Neural cell (in vitro differentiated cells): ENCODE data around the gene FKBP10. TPM values are rescaled to one million over a fixed set of nuclear protein-coding genes. Genes with fewer than 3 reads are reported as not detected.

ENCODE experiments used
- H2AFZ ChIP-seq: fragments of 200-600, 300-800 bp; sonication (generic), shearing (Covaris generic); 2 replicates; pipeline ENCODE4 v1.6.0; 2014; ENCODE audit warnings: low read depth, mild to moderate bottlenecking, antibody characterized with exemption, low read length, moderate library complexity
- H3F3A ChIP-seq: fragments of 200-600 bp; shearing (Covaris generic); 2 replicates; pipeline ENCODE4 v1.6.1; 2016; ENCODE audit warnings: mild to moderate bottlenecking, moderate library complexity, mixed read lengths, antibody characterized with exemption, low read length; ENCODE audit not compliant: insufficient read depth, poor library complexity, severe bottlenecking
- H3K27ac ChIP-seq: fragments of 200-600, 300-800 bp; sonication (generic), shearing (Covaris generic); 2 replicates; pipeline ENCODE4 v1.5.1; 2014; ENCODE audit warnings: mild to moderate bottlenecking, low read length, moderate library complexity
- H3K27me3 ChIP-seq: fragments of 300-800, 200-600 bp; sonication (generic), shearing (Covaris generic); 2 replicates; pipeline ENCODE4 v1.6.0; 2014; ENCODE audit warnings: mild to moderate bottlenecking, low read depth, low read length, moderate library complexity; ENCODE audit not compliant: insufficient read depth
- H3K36me3 ChIP-seq: fragments of 300-800, 200-600 bp; sonication (generic), shearing (Covaris generic); 2 replicates; pipeline ENCODE4 v1.5.1; 2014; ENCODE audit warnings: mild to moderate bottlenecking, antibody characterized with exemption, low read length, moderate library complexity; ENCODE audit not compliant: insufficient read depth
- H3K4me2 ChIP-seq: fragments of 300-800, 200-600 bp; sonication (generic), shearing (Covaris generic); 2 replicates; pipeline ENCODE4 v1.6.0; 2014; ENCODE audit warnings: mild to moderate bottlenecking, low read length
- H3K4me3 ChIP-seq: fragments of 300-800, 200-600 bp; sonication (generic), shearing (Covaris generic); 2 replicates; pipeline ENCODE4 v1.5.1; 2014; ENCODE audit warnings: mild to moderate bottlenecking, low read length, moderate library complexity
- H3K79me2 ChIP-seq: fragments of 200-600 bp; shearing (Covaris generic); replicated peaks from 2 replicates; pipeline ENCODE4 v1.6.0; 2014; ENCODE audit warnings: mild to moderate bottlenecking, low read length, moderate library complexity; ENCODE audit not compliant: insufficient read depth
- H3K9ac ChIP-seq: fragments of 300-800, 200-600 bp; sonication (generic), shearing (Covaris generic); 2 replicates; pipeline ENCODE4 v1.6.1; 2016; ENCODE audit warnings: mild to moderate bottlenecking, low read length, mixed read lengths
- H3K9me2 ChIP-seq: fragments of 200-600 bp; shearing (Covaris generic); 2 replicates; pipeline ENCODE4 v1.6.1; 2016; ENCODE audit warnings: mild to moderate bottlenecking, low read length, mixed read lengths; ENCODE audit not compliant: insufficient read depth
- H3K9me3 ChIP-seq: fragments of 200-600, 300-800 bp; sonication (generic), shearing (Covaris generic); 2 replicates; pipeline ENCODE4 v1.6.1; 2016; ENCODE audit warnings: mild to moderate bottlenecking, mixed run types, low read length, moderate library complexity, mixed read lengths
- H4K20me1 ChIP-seq: fragments of 200-600 bp; shearing (Covaris generic); 2 replicates; pipeline ENCODE4 v1.6.1; 2016; ENCODE audit warnings: mild to moderate bottlenecking, mixed run types; ENCODE audit not compliant: insufficient read depth
- CTCF ChIP-seq: fragments of 450-650 bp; IDR thresholded peaks from 2 replicates; pipeline ENCODE4 v1.5.1; 2014; ENCODE audit warnings: antibody characterized with exemption, mild to moderate bottlenecking, moderate library complexity; ENCODE audit not compliant: poor library complexity, severe bottlenecking
- EP300 ChIP-seq: fragments of 450-650 bp; conservative IDR thresholded peaks from 2 replicates; pipeline ENCODE4 v1.6.1; 2014; ENCODE audit warnings: antibody characterized with exemption, mild to moderate bottlenecking, moderate library complexity; ENCODE audit not compliant: poor library complexity, severe bottlenecking
- EZH2 ChIP-seq: fragments of 200-600, 300-800 bp; shearing (Covaris generic), sonication (generic); IDR thresholded peaks from 2 replicates; pipeline ENCODE4 v1.6.1; 2014; ENCODE audit warnings: antibody characterized with exemption, low read length, borderline replicate concordance, mild to moderate bottlenecking; ENCODE audit not compliant: insufficient read depth, poor library complexity, severe bottlenecking
- MXI1 ChIP-seq: fragments of 450-650 bp; conservative IDR thresholded peaks from 2 replicates; pipeline ENCODE4 v1.6.1; 2014; ENCODE audit warnings: antibody characterized with exemption, mild to moderate bottlenecking; ENCODE audit not compliant: poor library complexity, severe bottlenecking
- POLR2AphosphoS5 ChIP-seq: IDR thresholded peaks from 2 replicates; pipeline ENCODE4 v1.6.1; 2012
- RAD21 ChIP-seq: fragments of 450-650 bp; conservative IDR thresholded peaks from 2 replicates; pipeline ENCODE4 v1.6.1; 2014; ENCODE audit warnings: antibody characterized with exemption, mild to moderate bottlenecking, moderate library complexity
- REST ChIP-seq: IDR thresholded peaks from 2 replicates; pipeline ENCODE4 v1.6.1; 2012; ENCODE audit warnings: borderline replicate concordance
- SMC3 ChIP-seq: fragments of 450-650 bp; conservative IDR thresholded peaks from 2 replicates; pipeline ENCODE4 v1.6.1; 2014; ENCODE audit warnings: antibody characterized with exemption, mild to moderate bottlenecking, moderate library complexity; ENCODE audit not compliant: poor library complexity
- TAF1 ChIP-seq: IDR thresholded peaks from 2 replicates; pipeline ENCODE4 v1.6.1; 2012; ENCODE audit warnings: low read depth
- polyA plus RNA-seq: library from polyadenylated mRNA; depleted of rRNA; stranded (reverse); fragments of >200 nt; gene quantifications from 2 replicates; pipeline ENCODE4 v1.2.3, GENCODE V29; 2014

Gene FKBP10
- polyA plus RNA-seq, 1 donor from 2014 or later: 3.5 TPM

GRCh38 chr17:41769985-41770384 is 42.8 kb upstream of the FKBP10 start:
- H3K79me2 ChIP-seq: peaks cover 10% of the 10 kb centered on the region
- H4K20me1 ChIP-seq: peaks cover 22% of the 10 kb centered on the region
- H3F3A ChIP-seq: no peaks in the 10 kb centered on the region
- H3K27me3 ChIP-seq: no peaks in the 10 kb centered on the region
- TF ChIP-seq EP300 (no peak), TAF1 (no peak), RAD21 (no peak), REST (no peak), SMC3 (no peak), EZH2 (no peak), MXI1 (no peak), CTCF (no peak), POLR2AphosphoS5 (no peak)
- no peaks in the 10 kb centered on the region for H3K9me2 ChIP-seq
- no peak overlapping the region for H3K27ac ChIP-seq
- no peaks in the 10 kb centered on the region for H3K9me3 ChIP-seq
- no peak overlapping the region for H3K4me3 ChIP-seq
- no peaks in the 10 kb centered on the region for H3K36me3 ChIP-seq
- H2AFZ ChIP-seq: no peak overlapping the region
- H3K4me2 ChIP-seq: no peak overlapping the region
- H3K9ac ChIP-seq: no peak overlapping the region

GRCh38 chr17:41771389-41772206 is 41.2 kb upstream of the FKBP10 start:
- no peaks in the 10 kb centered on the region for H3K9me2 ChIP-seq
- H3K9me3 ChIP-seq: no peaks in the 10 kb centered on the region
- no peaks in the 10 kb centered on the region for H3F3A ChIP-seq
- H3K4me3 ChIP-seq: no peak overlapping the region
- H3K36me3 ChIP-seq: no peaks in the 10 kb centered on the region
- H3K9ac ChIP-seq: no peak overlapping the region
- TF ChIP-seq EP300 (no peak), MXI1 (no peak), RAD21 (no peak), EZH2 (no peak), REST (no peak), TAF1 (no peak), CTCF (no peak), POLR2AphosphoS5 (no peak), SMC3 (no peak)
- H2AFZ ChIP-seq: no peak overlapping the region
- no peaks in the 10 kb centered on the region for H3K27me3 ChIP-seq
- no peak overlapping the region for H3K27ac ChIP-seq
- H4K20me1 ChIP-seq: peaks cover 22% of the 10 kb centered on the region
- no peak overlapping the region for H3K4me2 ChIP-seq
- H3K79me2 ChIP-seq: peaks cover 23% of the 10 kb centered on the region
